Effector memory CD8-positive, alpha-beta T cell (primary cell): ENCODE measurements around the gene GCLC.

Experiments used
- ATAC-seq: fragments of 150-1000 bp; cut with Tn5 transposase; replicated peaks from 2 replicates; pipeline ENCODE4 v1.10.0; 2021; ENCODE audit warnings: mild to moderate bottlenecking, moderate library complexity
- DNase-seq, 3 experiments: peaks; one replicate each; pipeline ENCODE4 v3.0.0; 2021
- H3K27ac Mint-ChIP-seq, 2 donors: one replicate each; pipeline ENCODE4 v1.8.0; 2022; ENCODE audit warnings: mild to moderate bottlenecking in 2 of 2, mixed read lengths in 2 of 2, moderate library complexity in 2 of 2
- H3K27me3 Mint-ChIP-seq, 2 donors: one replicate each; pipeline ENCODE4 v1.8.0; 2022; ENCODE audit warnings: mixed read lengths in 2 of 2
- H3K36me3 Mint-ChIP-seq: one replicate; pipeline ENCODE4 v1.8.0; 2022; ENCODE audit warnings: mild to moderate bottlenecking, moderate library complexity, mixed read lengths; ENCODE audit not compliant: insufficient read depth
- H3K4me1 Mint-ChIP-seq, 2 donors: one replicate each; pipeline ENCODE4 v1.8.0; 2022; ENCODE audit warnings: low read depth in 2 of 2, mixed read lengths in 2 of 2
- H3K4me3 Mint-ChIP-seq, 2 donors: one replicate each; pipeline ENCODE4 v1.8.0; 2022; ENCODE audit warnings: mild to moderate bottlenecking in 2 of 2, mixed read lengths in 2 of 2, moderate library complexity in 2 of 2
- H3K9me3 Mint-ChIP-seq, 2 donors: one replicate each; pipeline ENCODE4 v1.8.0; 2022; ENCODE audit warnings: mixed read lengths in 2 of 2

GCLC gene

DNA sequence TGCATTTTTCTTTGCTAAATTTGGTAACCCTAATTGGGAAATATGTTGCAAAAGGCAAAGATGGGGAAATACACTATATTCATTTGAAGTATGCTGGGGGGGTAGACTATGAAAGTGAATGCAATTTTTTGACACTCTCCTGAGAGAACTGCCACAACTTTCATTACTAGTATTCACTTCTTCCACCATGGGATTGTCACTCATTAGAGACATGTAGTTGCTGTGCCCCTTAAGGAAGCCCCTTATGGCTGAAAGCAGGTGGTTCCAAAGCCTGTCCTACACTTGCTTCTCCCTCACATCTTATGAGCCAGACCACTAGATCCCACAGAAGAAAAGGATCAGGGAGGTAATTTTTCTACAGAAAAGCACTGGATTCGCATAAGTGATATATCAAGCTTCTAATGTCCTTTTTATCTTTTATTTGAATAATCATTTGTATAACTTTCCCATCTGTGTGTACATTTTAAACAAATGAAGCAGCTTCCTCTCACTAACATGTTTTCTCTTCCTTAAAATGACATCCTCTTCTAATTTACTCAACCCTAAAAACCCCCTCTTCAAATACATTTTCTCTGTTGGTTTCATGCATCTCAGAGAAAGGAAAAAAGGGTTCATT is 83.8 kb downstream of the GCLC start:
- Mint-ChIP-seq H3K4me3 (no peak overlapping the region), H3K9me3 (no peaks in the 10 kb centered on the region), H3K27ac (no peak overlapping the region), H3K36me3 (no peaks in the 10 kb centered on the region), H3K4me1 (no peaks in the 10 kb centered on the region), H3K27me3 (no peaks in the 10 kb centered on the region)
- ATAC-seq (no peak), DNase-seq (no peak)

DNA sequence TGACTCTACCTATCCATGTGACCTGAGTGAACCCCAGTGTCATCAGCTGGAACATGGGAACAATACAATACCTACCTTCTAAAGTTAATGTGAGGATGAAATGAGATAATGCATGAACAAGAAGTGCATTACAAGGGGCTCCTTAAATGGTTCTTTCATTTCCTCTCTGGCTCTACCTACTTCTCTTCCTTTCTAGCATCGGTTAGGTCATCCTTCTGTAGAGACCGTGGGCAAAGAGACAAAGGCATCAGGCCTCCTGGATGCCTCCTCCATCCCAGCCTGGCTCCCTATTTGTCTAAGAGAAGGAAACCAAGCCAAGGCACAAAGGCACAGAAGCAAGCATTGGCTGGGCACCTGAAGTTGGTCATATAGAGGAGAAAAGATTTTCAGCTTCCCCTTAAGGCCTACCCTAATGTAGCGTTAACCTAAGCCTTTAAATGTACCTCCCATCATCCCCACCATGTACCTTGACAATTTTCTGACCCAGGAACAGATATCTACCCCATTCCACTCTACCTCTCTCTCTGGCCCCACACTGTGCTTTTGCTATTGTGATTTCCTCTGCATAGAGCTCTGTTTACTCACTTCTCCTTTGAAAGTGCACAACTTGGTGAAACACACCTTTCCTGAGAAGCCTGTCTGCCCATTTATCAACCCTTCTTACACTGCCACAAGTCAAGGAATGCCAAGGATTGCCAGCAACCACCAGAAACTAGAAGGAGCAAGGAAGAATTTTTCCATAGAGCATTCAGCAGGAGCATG is 86.6 kb downstream of the GCLC start:
- Mint-ChIP-seq H3K9me3 (no peaks in the 10 kb centered on the region), H3K27ac (no peak overlapping the region), H3K36me3 (no peaks in the 10 kb centered on the region), H3K27me3 (peaks cover 0 to 8% of the 10 kb centered on the region in 2 donors), H3K4me3 (no peak overlapping the region), H3K4me1 (no peaks in the 10 kb centered on the region)
- DNase-seq = no peak
- no peak for ATAC-seq

DNA sequence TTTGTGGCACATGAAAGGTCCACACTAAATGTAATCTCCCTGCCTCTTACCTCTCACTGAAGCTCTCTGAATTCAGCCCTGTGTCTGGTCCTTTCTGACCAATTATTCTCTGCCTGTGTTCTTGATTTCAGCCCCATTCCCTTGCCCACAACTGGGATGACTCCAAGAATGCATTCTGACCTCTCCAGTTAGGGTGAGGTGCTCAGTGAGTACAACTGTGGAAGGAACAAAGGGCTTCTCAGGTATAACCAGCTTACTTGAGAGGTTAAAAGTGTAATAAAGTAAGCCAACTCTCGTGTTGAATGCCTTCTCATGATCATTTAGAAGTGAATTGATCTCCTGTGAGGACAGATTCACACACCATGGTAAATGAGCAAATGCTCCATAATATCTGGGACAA is 88.1 kb downstream of the GCLC start:
- Mint-ChIP-seq H3K9me3 (no peaks in the 10 kb centered on the region), H3K4me1 (no peaks in the 10 kb centered on the region), H3K4me3 (no peak overlapping the region), H3K36me3 (no peaks in the 10 kb centered on the region), H3K27ac (no peak overlapping the region), H3K27me3 (peaks cover 0 to 8% of the 10 kb centered on the region in 2 donors)
- ATAC-seq (no peak), DNase-seq (no peak)

DNA sequence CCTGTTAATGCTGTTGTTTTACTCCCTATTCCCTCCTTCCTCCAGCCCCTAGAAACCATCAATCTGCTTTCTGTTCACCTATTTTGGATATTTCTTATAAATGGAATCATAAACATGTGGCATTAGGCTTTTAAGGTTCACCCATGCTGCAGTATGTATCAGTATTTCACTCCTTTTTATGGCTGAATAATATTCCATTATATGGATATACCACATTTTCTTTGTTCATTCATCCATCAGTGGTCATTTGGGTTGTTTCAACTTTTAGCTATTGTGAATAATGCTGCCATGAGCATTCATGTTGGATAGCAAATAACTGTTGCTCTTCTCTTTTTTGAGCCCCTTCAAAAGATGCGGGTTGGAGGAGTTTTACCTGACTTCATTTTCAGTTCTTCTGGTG is 89.2 kb downstream of the GCLC start:
- DNase-seq (no peak), ATAC-seq (no peak)
- no peaks in the 10 kb centered on the region for H3K9me3 Mint-ChIP-seq
- no peak overlapping the region for H3K4me3 Mint-ChIP-seq
- no peaks in the 10 kb centered on the region for H3K36me3 Mint-ChIP-seq
- H3K4me1 Mint-ChIP-seq = no peaks in the 10 kb centered on the region
- H3K27me3 Mint-ChIP-seq = peaks cover 0 to 8% of the 10 kb centered on the region in 2 donors
- no peak overlapping the region for H3K27ac Mint-ChIP-seq

DNA sequence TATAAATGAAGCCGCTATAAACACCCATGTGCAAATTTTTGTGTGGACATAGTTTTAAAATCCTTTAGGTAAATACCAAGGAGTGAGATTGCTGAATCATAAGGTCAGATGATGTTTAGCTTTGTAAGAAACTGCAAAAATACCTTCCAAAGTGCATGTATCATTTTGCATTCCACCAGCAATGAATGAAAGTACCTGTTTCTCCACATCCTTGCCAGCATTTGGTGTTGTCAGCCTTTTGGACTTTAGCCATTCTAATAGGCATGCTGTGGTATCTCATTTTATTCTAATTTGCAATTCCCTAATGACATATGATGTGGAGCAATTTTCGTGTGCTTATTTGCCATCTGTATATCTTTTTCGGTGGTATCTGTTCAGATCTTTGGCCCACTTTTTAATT is 93.7 kb downstream of the GCLC start:
- DNase-seq (no peak), ATAC-seq (no peak)
- no peaks in the 10 kb centered on the region for H3K4me1 Mint-ChIP-seq
- no peak overlapping the region for H3K4me3 Mint-ChIP-seq
- peaks cover 0 to 2% of the 10 kb centered on the region in 2 donors for H3K9me3 Mint-ChIP-seq
- H3K27me3 Mint-ChIP-seq = peaks cover 6 to 15% of the 10 kb centered on the region in 2 donors
- no peak overlapping the region for H3K27ac Mint-ChIP-seq
- H3K36me3 Mint-ChIP-seq = no peaks in the 10 kb centered on the region

DNA sequence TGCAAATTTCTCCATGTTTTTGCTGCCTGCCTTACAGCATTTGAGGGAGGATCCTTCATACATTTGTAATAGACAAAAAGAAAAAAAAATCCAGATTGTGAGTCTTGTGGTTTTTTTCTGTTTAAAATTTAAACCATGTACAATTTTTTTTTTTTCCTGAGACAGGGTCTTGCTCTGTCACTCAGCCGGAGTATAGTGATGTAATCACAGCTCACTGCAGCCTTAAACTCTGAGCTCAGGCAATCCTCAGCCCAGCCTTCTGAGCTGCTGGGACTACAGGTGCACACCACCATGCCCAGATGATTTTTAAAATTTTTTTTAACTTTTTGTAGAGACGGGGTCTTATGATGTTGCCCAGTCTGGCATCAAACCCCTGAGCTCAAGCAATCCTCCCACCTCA is 97.0 kb downstream of the GCLC start:
- ATAC-seq (no peak), DNase-seq (no peak)
- H3K4me3 Mint-ChIP-seq = no peak overlapping the region
- H3K36me3 Mint-ChIP-seq = no peaks in the 10 kb centered on the region
- H3K4me1 Mint-ChIP-seq = no peaks in the 10 kb centered on the region
- H3K27me3 Mint-ChIP-seq = peaks cover 10 to 21% of the 10 kb centered on the region in 2 donors
- peaks cover 0 to 2% of the 10 kb centered on the region in 2 donors for H3K9me3 Mint-ChIP-seq
- H3K27ac Mint-ChIP-seq = no peak overlapping the region
